IMR-90 (cell line): ENCODE results near the gene GIT1.

ENCODE experiments used
- BHLHE40 ChIP-seq: fragments of 150-350 bp; IDR thresholded peaks from 2 replicates; pipeline ENCODE4 v1.6.1; 2016; ENCODE audit warnings: mild to moderate bottlenecking, low read depth, low read length
- NFE2L2 ChIP-seq: fragments of 150-350 bp; IDR thresholded peaks from 2 replicates; pipeline ENCODE4 v1.6.1; 2016; ENCODE audit warnings: low read depth, mild to moderate bottlenecking, low read length
- POLR2A ChIP-seq: IDR thresholded peaks from 2 replicates; pipeline ENCODE4 v1.6.1; 2012; ENCODE audit warnings: mild to moderate bottlenecking, low read depth, low read length
- SMC3 ChIP-seq: fragments of 150-350 bp; IDR thresholded peaks from 2 replicates; pipeline ENCODE4 v1.6.1; 2016; ENCODE audit warnings: low read depth, mild to moderate bottlenecking, antibody characterized with exemption, low read length, moderate library complexity
- TF ChIP-seq, protein P1 (sequence below): conservative IDR thresholded peaks from 2 replicates; pipeline ENCODE4 v1.5.1; 2012; ENCODE audit warnings: mild to moderate bottlenecking, low read depth, low read length, improper control_type of control experiment

DNA sequence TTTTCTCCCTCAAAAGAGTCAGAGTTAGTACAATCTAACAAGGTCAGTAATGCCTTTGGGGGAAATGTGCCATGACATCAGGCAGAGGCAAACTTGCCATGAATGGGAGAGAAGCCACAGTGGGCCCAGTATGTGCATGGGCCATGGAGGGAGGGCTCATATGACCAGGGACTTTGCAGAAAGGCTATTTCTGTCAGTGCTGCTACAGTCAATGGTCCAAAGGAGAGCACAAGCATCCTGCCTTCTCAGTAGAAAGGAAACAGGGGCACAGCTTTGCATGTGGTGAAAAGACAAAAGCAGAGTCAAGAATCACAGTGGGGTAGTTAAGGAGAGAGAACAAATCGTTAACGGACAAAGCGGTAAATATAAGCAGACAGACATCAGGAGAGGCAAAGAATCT lies 44.4 kb upstream of the GIT1 start:
- no peak for TF ChIP-seq BHLHE40
- no peak for TF ChIP-seq POLR2A
- TF ChIP-seq, protein P1, sequence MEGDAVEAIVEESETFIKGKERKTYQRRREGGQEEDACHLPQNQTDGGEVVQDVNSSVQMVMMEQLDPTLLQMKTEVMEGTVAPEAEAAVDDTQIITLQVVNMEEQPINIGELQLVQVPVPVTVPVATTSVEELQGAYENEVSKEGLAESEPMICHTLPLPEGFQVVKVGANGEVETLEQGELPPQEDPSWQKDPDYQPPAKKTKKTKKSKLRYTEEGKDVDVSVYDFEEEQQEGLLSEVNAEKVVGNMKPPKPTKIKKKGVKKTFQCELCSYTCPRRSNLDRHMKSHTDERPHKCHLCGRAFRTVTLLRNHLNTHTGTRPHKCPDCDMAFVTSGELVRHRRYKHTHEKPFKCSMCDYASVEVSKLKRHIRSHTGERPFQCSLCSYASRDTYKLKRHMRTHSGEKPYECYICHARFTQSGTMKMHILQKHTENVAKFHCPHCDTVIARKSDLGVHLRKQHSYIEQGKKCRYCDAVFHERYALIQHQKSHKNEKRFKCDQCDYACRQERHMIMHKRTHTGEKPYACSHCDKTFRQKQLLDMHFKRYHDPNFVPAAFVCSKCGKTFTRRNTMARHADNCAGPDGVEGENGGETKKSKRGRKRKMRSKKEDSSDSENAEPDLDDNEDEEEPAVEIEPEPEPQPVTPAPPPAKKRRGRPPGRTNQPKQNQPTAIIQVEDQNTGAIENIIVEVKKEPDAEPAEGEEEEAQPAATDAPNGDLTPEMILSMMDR, result no peak
- no peak for TF ChIP-seq NFE2L2
- TF ChIP-seq SMC3, result no peak
